Central memory CD8-positive, alpha-beta T cell (primary cell): ENCODE results near the gene LSM14A.
A peak's percentile ranks its signal among the peaks of the same experiment; 100 is the strongest.
"Not testable (repeated sequence)": the region's sequence is repeated elsewhere in the genome, so short reads cannot be mapped to it uniquely, and the experiment has no call there.

Experiments used
- ATAC-seq: fragments of 150-1000 bp; cut with Tn5 transposase; replicated peaks from 2 replicates; pipeline ENCODE4 v1.10.0; 2022; ENCODE audit warnings: mild to moderate bottlenecking, moderate FRiP score, moderate number of reproducible peaks; ENCODE audit not compliant: poor library complexity, severe bottlenecking; ENCODE audit errors: extremely low read depth
- DNase-seq, 2 donors: peaks; one replicate each; pipeline ENCODE4 v3.0.0; 2021; ENCODE audit warnings: low spot score in 2 of 2
- H3K27ac Mint-ChIP-seq: one replicate; pipeline ENCODE4 v1.8.0; 2022; ENCODE audit warnings: low read depth, mild to moderate bottlenecking, moderate library complexity, mixed read lengths
- H3K27me3 Mint-ChIP-seq: one replicate; pipeline ENCODE4 v1.8.0; 2022; ENCODE audit warnings: mixed read lengths
- H3K36me3 Mint-ChIP-seq: one replicate; pipeline ENCODE4 v1.8.0; 2022; ENCODE audit warnings: mild to moderate bottlenecking, moderate library complexity, mixed read lengths; ENCODE audit not compliant: insufficient read depth
- H3K4me1 Mint-ChIP-seq: one replicate; pipeline ENCODE4 v1.8.0; 2022; ENCODE audit warnings: mixed read lengths
- H3K4me3 Mint-ChIP-seq: one replicate; pipeline ENCODE4 v1.8.0; 2022; ENCODE audit warnings: mild to moderate bottlenecking, moderate library complexity, mixed read lengths
- H3K9me3 Mint-ChIP-seq: one replicate; pipeline ENCODE4 v1.8.0; 2022; ENCODE audit warnings: mixed read lengths

LSM14A gene

DNA sequence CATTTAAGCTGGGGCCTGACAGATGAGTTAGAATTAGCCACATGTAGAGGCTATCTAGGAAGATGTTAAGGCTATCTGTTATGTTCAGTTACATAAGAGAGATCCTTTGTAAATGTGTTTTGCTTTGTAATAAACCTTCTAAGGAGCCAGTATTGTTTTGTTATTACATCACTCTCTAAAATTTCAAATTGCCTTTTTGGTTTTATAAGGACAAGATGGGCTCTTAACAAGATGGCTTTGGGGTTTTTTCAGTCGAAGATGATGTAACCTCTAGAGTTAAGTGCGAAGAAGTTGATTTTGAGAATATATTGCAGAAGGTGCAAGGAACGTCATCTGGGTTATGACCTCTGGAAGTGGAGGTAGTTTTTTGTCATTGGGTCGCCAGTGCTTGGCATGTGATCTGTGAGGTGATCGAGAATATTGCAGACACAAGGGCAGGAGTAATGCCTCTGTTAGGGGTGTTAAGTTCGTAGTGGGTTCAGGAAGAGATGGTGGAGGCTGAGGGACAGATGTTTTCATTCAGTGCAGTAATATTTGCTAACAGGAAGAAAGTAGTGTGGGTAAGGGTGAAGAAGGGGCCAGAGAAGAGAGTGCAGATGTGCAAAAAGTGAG lies 12.7 kb downstream of the LSM14A start:
- DNase-seq, result peak in 1 of 2 donors; percentile 50
- Mint-ChIP-seq H3K27ac (peak overlapping the region; percentile 90), H3K4me3 (peak overlapping the region; percentile 66), H3K27me3 (no peaks in the 10 kb centered on the region), H3K36me3 (peaks cover 21% of the 10 kb centered on the region), H3K9me3 (no peaks in the 10 kb centered on the region), H3K4me1 (peaks cover 75% of the 10 kb centered on the region)
- peak; percentile 94 for ATAC-seq

DNA sequence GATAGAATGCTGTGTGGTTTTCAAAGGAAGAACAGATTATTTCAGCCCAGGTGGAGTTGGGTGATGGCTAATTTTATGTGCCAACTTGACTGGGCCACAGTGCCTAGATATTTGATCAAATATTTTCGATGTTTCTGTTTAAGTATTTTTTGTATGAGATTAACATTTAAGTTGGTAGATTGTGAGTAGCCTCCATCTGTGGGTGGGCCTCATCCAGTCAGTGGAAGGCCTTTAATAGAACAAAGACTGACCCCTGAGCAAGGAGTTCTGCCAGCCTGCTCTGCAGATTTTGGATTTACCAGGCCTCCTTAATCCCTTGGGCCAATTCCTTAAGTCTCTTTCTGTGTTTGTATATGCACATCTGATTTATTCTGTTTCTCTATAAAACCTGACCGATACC lies 13.9 kb downstream of the LSM14A start:
- DNase-seq (no peak), ATAC-seq (no peak)
- peaks cover 14% of the 10 kb centered on the region for H3K36me3 Mint-ChIP-seq
- no peaks in the 10 kb centered on the region for H3K9me3 Mint-ChIP-seq
- H3K4me1 Mint-ChIP-seq, result peaks cover 76% of the 10 kb centered on the region
- H3K27ac Mint-ChIP-seq, result peak overlapping the region; percentile 90
- H3K27me3 Mint-ChIP-seq, result no peaks in the 10 kb centered on the region
- H3K4me3 Mint-ChIP-seq, result peak overlapping the region; percentile 66

DNA sequence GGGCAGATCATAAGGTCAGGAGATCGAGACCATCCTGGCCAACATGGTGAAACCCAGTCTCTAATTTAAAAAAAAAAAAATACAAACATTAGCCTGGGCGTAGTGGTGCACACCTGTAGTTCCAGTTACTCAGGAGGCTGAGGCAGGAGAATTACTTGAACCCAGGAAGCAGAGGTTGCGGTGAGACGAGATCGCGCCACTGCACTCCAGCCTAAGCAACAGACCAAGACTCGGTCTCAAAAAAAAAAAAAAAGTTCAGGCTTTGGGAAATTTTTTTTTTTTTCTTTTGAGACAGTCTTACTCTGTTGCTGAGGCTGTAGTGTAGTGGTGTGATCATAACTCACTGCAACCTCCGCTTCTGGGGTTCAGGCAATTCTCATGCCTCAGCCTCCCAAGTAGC lies 14.7 kb downstream of the LSM14A start:
- Mint-ChIP-seq H3K4me3 (no peak overlapping the region), H3K27me3 (no peaks in the 10 kb centered on the region), H3K36me3 (peaks cover 17% of the 10 kb centered on the region), H3K4me1 (peaks cover 76% of the 10 kb centered on the region), H3K9me3 (no peaks in the 10 kb centered on the region), H3K27ac (no peak overlapping the region)
- DNase-seq (no peak), ATAC-seq (no peak)

DNA sequence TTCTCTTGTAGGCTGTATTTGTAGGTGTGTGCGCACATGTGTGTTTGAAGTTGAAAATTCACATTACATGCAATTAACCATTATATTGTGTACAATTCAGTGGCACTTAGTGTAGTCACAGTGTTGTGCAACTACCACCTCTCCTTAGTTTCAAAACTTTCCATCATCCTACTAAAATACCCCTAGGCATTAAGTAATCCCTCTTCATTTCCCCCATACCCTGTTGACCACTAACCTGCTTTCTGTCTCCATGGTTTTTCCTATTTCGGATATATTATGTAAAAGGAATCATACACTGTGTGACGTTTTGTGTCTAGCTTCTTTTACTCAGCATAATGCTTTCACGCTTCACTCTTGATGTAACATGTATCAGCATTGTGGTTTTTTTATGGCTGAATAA lies 16.1 kb downstream of the LSM14A start:
- H3K36me3 Mint-ChIP-seq, result peaks cover 15% of the 10 kb centered on the region

DNA sequence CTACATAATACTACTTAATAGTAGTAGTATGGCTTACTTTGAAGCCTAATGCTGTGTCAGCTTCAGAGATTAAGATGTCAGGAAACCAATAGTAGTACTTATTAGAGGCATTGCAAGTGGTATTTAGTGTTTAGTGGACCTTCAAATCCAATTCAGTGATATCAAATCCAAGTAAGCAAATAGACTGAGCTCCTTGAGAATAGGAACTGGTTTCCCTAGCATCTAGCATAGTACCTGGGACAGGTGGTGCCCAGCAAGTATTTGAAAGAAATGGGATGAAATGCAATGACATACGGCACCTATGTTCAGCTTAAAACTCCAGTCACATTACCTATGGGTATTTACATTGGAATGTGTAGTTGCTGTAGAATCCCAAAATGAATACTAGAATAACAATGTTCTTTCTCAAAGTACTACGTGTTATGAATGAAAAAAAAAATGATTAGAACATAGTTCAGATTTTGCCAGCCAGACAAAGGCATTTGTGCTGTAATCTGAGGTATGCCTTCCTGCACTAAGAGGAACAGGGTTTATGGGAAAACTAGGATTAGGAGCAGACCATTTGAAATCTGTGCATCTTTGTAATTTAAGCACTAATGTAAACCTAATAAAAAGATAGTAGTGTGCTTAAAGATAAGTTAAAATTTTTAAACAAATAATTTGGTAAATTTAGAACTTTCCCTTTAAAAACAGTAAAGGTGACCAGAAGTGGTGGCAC lies 17.1 kb downstream of the LSM14A start:
- H3K36me3 Mint-ChIP-seq, result peaks cover 18% of the 10 kb centered on the region
- H3K4me1 Mint-ChIP-seq, result peaks cover 72% of the 10 kb centered on the region
- no peak for DNase-seq
- no peak overlapping the region for H3K4me3 Mint-ChIP-seq
- ATAC-seq, result no peak
- peak overlapping the region; percentile 26 for H3K27ac Mint-ChIP-seq
- H3K27me3 Mint-ChIP-seq, result no peaks in the 10 kb centered on the region
- no peaks in the 10 kb centered on the region for H3K9me3 Mint-ChIP-seq

More for the DNA sequence above, 16.1 kb downstream of the LSM14A start:
- H3K27ac Mint-ChIP-seq, result peak overlapping the region; percentile 41
- H3K9me3 Mint-ChIP-seq, result no peaks in the 10 kb centered on the region
- ATAC-seq (no peak), DNase-seq (no peak)
- H3K4me3 Mint-ChIP-seq, result peak overlapping the region; percentile 10
- no peaks in the 10 kb centered on the region for H3K27me3 Mint-ChIP-seq
- H3K4me1 Mint-ChIP-seq, result peaks cover 65% of the 10 kb centered on the region

DNA sequence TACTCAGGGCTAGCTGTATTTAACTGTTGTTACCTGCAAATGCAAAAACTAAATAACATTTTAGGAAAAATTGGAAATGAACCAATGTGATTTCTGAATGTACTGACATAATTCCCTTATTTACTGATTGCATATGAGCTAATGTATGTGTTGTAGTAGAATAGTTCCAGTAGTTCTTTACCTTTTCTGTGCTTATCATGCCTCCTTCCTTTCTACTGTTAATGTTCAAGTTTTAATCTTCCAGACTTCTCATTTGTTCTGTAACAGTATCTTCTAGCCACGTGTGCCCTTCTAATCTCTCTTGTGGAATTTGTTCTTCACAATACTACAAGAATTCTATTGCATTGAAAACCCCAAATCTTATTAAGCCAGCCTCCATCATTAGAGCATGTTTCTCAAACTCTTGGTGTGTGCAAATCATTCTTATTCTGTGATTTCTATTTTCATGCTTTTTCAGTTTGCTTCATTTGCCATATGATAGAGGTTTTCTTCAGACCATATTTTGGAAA lies 17.7 kb downstream of the LSM14A start:
- ATAC-seq, result no peak
- no peaks in the 10 kb centered on the region for H3K9me3 Mint-ChIP-seq
- no peaks in the 10 kb centered on the region for H3K27me3 Mint-ChIP-seq
- peaks cover 23% of the 10 kb centered on the region for H3K36me3 Mint-ChIP-seq
- H3K27ac Mint-ChIP-seq, result peak overlapping the region; percentile 26
- peaks cover 70% of the 10 kb centered on the region for H3K4me1 Mint-ChIP-seq
- peak overlapping the region; percentile 44 for H3K4me3 Mint-ChIP-seq
- no peak for DNase-seq

DNA sequence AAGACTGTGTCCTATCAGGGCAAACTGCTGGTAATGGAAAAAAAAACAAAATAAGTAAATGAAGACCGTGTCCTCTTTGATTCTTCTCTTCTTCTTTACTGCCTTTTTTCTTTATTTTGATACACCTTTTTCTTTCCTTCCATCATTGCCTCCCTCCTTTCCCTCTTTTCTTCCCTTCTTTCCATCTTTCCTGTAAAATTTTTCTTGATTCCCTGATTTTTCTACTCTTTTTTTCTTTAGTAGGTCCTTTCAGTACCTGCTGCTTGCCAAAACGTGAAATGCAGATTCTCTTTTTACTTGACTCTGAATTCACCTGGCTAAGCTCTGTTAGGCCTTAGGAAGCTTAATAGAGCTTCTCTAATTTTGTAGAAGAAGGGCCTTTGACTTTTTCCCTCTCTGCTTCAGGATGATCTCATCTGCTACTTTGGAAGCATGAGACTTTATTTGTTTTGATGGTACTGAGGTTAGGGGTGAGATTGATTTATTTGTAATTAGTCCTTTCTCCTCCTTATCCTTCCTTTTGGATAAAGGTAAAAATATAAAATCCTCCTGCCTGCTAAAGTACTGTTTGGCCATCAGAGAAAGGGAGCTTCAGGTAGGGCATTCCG lies 19.2 kb downstream of the LSM14A start:
- ATAC-seq (no peak), DNase-seq (no peak)
- Mint-ChIP-seq H3K4me3 (peak overlapping the region; percentile 44), H3K4me1 (peaks cover 62% of the 10 kb centered on the region), H3K27me3 (no peaks in the 10 kb centered on the region), H3K9me3 (no peaks in the 10 kb centered on the region), H3K36me3 (peaks cover 32% of the 10 kb centered on the region), H3K27ac (peak overlapping the region; percentile 26)

DNA sequence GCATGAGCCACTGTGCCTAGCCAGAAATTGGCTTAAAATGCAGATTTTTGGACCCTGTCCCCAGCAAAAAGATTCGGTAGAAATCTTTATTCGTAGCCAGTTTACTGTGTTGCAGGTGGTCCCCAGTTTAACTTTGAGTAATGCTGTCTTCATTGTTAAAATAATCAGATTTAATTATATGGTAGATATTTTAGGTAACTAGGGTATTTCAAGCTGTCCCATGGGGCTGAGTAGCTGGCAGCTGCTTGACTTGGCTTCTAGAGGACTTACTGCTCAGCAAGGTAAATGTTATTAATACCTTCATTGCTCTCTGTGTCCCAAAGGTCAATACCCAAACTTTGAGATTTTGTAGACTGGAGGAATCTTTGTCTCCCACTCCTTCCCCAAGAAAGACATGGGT lies 21.1 kb downstream of the LSM14A start:
- peaks cover 50% of the 10 kb centered on the region for H3K4me1 Mint-ChIP-seq
- no peaks in the 10 kb centered on the region for H3K9me3 Mint-ChIP-seq
- H3K27me3 Mint-ChIP-seq, result no peaks in the 10 kb centered on the region
- ATAC-seq (no peak), DNase-seq (no peak)
- peak overlapping the region; percentile 35 for H3K27ac Mint-ChIP-seq
- no peak overlapping the region for H3K4me3 Mint-ChIP-seq
- H3K36me3 Mint-ChIP-seq, result peaks cover 51% of the 10 kb centered on the region

DNA sequence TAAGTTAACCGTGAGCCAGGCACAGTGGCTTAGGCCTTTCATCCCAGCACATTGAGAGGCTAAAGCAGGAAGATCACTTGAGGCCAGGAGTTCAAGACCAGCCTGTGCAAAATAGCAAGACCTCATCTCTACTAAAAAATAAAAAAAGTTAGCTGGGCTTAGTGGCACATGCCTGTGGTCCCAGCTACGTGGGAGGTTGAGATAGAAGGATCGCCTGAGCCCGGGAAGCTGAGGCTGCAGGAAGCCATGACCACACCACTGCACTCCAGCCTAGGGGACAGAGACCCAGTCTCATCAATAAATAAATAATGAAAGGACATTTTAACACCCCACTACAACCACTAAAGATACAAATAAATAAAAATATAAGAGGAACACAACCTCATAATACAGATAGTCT lies 21.6 kb downstream of the LSM14A start:
- Mint-ChIP-seq H3K9me3 (no peaks in the 10 kb centered on the region), H3K27me3 (no peaks in the 10 kb centered on the region), H3K4me1 (peaks cover 46% of the 10 kb centered on the region), H3K36me3 (peaks cover 54% of the 10 kb centered on the region), H3K4me3 (no peak overlapping the region), H3K27ac (peak overlapping the region; percentile 35)
- no peak for DNase-seq
- no peak for ATAC-seq

DNA sequence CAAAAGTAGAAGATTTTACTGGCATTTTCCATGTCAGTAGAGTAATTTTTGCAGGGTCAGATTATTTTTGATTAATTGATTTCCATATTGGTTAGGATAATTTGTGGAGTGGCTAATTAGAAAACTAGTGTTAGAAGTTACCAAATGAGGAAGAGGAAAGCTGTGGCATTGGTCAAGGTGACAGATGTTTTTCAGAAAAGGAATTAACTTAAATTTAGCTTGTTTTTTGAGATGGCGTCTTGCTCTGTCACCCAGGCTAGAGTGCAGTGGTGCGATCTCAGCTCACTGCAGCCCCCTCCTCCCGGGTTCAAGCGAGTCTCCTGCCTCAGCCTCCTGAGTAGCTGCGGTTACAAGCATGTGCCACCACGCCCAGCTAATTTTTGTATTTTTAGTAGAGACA lies 28.8 kb downstream of the LSM14A start:
- H3K4me1 Mint-ChIP-seq, result peaks cover 19% of the 10 kb centered on the region
- no peaks in the 10 kb centered on the region for H3K9me3 Mint-ChIP-seq
- H3K27ac Mint-ChIP-seq, result no peak overlapping the region
- H3K27me3 Mint-ChIP-seq, result no peaks in the 10 kb centered on the region
- DNase-seq, result no peak
- no peak for ATAC-seq
- peaks cover 72% of the 10 kb centered on the region for H3K36me3 Mint-ChIP-seq
- no peak overlapping the region for H3K4me3 Mint-ChIP-seq

DNA sequence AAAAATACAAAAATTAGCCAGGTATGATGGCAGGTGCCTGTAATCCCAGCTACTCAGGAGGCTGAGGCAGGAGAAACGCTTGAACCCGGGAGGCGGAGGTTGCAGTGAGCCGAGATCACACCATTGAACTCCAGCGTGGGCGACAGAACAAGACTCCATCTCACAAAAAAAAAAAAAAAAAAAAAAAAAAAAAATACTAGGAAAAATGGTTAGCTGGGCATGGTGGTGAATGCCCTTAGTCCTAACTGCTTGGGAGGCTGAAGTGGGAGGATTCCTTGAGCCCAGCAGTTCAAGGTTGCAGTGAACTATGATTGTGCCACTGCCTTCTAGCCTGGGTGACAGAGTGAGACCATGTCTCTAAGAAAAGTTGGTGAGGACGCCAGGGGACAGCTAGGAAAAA lies 33.0 kb downstream of the LSM14A start:
- not testable (repeated sequence) for DNase-seq, H3K27me3 Mint-ChIP-seq, H3K27ac Mint-ChIP-seq, H3K9me3 Mint-ChIP-seq, ATAC-seq, H3K4me3 Mint-ChIP-seq
- Mint-ChIP-seq H3K4me1 (peaks cover 19% of the 10 kb centered on the region), H3K36me3 (peaks cover 54% of the 10 kb centered on the region)

DNA sequence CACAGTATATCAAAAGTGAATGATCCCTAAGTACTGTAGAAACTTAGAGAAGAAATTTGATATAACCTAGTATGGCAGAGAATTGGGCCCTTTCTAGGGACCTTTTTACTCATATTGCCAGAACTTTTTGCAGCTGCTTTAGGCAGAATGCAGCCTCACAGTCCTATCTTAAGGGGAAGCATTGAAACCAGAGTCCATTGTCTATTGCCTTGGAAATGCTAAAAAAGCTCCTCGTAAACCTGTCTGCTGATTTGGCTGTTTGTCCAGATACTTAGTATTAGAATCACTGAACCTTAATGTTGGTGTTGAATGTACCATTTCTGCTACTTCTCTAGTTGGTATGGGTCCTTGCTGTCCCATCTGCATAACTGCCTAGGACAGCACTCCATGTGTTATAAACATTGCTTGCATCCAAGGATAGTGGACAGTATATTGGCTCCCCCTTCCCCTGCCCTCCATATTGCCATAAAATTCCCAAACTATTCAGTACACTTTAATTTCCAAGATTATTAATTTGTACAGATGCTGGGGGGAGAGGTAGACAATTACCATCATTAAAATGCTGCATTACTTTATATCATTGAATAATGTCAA lies 36.1 kb downstream of the LSM14A start:
- no peak overlapping the region for H3K27ac Mint-ChIP-seq
- no peak for ATAC-seq
- DNase-seq, result no peak
- H3K4me1 Mint-ChIP-seq, result peaks cover 17% of the 10 kb centered on the region
- H3K36me3 Mint-ChIP-seq, result peaks cover 54% of the 10 kb centered on the region
- no peaks in the 10 kb centered on the region for H3K27me3 Mint-ChIP-seq
- H3K4me3 Mint-ChIP-seq, result no peak overlapping the region
- H3K9me3 Mint-ChIP-seq, result no peaks in the 10 kb centered on the region
